OCI-LY3 (cell line): ENCODE data around the gene CHRDL2.

Experiments used
- EZH2phosphoT487 ChIP-seq: fragments of 200-600 bp; shearing (Covaris generic); IDR thresholded peaks from 2 replicates; pipeline ENCODE4 v1.6.1; 2018; ENCODE audit warnings: antibody characterized with exemption, mixed run types, low read depth
- TF ChIP-seq, protein P1 (sequence below): fragments of 200-600, 300-600 bp; sonication (generic); IDR thresholded peaks from 2 replicates; pipeline ENCODE4 v1.5.1; 2014; ENCODE audit warnings: antibody characterized with exemption, low read length, low read depth

DNA sequence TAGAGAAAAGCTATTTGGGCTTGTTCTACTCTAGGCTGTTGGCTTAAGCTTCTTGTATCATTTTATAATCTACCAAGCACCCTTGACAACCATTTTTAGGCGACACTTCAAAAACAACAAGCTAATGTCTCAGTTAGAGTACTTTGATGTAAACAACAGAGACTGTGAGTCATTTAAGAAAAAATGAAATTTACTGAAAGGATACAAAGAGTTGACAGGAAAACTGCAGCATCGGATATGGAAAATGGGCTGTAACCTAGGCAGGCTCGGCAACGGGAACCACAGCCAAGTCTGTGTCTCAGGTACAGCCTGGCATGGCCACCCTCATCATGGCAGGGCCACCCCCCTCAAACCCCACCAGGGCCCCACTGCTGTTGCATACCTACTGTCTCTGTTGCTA lies 13.1 kb upstream of the CHRDL2 start:
- TF ChIP-seq, protein P1, sequence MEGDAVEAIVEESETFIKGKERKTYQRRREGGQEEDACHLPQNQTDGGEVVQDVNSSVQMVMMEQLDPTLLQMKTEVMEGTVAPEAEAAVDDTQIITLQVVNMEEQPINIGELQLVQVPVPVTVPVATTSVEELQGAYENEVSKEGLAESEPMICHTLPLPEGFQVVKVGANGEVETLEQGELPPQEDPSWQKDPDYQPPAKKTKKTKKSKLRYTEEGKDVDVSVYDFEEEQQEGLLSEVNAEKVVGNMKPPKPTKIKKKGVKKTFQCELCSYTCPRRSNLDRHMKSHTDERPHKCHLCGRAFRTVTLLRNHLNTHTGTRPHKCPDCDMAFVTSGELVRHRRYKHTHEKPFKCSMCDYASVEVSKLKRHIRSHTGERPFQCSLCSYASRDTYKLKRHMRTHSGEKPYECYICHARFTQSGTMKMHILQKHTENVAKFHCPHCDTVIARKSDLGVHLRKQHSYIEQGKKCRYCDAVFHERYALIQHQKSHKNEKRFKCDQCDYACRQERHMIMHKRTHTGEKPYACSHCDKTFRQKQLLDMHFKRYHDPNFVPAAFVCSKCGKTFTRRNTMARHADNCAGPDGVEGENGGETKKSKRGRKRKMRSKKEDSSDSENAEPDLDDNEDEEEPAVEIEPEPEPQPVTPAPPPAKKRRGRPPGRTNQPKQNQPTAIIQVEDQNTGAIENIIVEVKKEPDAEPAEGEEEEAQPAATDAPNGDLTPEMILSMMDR: no peak
- TF ChIP-seq EZH2phosphoT487: no peak
